ENCODE results near the gene AK8. TPM values are rescaled to one million over a fixed set of nuclear protein-coding genes. Genes with fewer than 3 reads are reported as not detected.

The AK8 gene
- polyA plus RNA-seq, 3 donors = 0.08 TPM; not detected in 2

DNA sequence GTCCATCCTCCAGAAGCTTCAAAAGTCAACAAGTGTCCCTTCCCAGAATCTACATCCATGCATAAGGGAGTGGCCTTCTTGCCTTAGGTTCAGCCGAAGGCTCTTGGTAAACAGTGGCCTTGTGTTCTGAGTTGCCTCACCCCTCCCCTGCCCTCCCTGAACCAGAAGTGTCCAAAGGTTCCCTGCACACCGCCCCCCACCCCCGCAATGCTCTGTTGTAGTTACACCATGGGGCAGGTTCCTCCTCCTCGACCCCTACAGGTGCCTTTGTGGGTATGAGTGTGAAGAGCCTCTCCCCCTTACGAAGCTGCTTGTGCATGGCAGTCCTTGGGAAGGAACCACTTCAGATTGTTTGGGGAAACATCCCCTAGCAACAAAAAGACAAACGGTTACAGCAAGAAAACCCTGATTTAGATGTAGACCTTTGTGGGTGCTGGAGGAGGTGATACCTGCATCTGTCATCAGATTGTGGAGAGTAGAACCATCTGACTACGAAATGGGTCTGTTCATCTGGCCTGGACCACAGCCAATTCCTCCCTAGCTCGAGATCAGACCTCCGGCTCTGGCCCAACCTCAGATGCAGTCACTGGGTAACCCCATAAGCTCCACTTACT lies 7.7 kb upstream of the AK8 start:
- H3K9me3 ChIP-seq (replicated peaks in 1 of 2; ENCODE audit: control insufficient read depth in 1 of 2, insufficient read depth in 1 of 2, low read length in 2 of 2) = no peaks in the 10 kb centered on the region
- TF ChIP-seq, protein P1, sequence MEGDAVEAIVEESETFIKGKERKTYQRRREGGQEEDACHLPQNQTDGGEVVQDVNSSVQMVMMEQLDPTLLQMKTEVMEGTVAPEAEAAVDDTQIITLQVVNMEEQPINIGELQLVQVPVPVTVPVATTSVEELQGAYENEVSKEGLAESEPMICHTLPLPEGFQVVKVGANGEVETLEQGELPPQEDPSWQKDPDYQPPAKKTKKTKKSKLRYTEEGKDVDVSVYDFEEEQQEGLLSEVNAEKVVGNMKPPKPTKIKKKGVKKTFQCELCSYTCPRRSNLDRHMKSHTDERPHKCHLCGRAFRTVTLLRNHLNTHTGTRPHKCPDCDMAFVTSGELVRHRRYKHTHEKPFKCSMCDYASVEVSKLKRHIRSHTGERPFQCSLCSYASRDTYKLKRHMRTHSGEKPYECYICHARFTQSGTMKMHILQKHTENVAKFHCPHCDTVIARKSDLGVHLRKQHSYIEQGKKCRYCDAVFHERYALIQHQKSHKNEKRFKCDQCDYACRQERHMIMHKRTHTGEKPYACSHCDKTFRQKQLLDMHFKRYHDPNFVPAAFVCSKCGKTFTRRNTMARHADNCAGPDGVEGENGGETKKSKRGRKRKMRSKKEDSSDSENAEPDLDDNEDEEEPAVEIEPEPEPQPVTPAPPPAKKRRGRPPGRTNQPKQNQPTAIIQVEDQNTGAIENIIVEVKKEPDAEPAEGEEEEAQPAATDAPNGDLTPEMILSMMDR (IDR thresholded peaks at IDR 0.05) = no peak
- Mint-ChIP-seq H3K4me1 (peaks cover 6% of the 10 kb centered on the region), H3K27ac (no peak overlapping the region), H3K36me3 (no peaks in the 10 kb centered on the region), H3K27me3 (ENCODE audit: low read depth in 3 of 3) (peaks cover 7 to 10% (median 8%) of the 10 kb centered on the region in 3 donors), H3K4me3 (no peak overlapping the region), H3K9me3 (peaks cover 0 to 8% (median 5%) of the 10 kb centered on the region in 7 donors)
- H3K36me3 ChIP-seq (replicated peaks in 1 of 2; ENCODE audit: control insufficient read depth in 1 of 2, insufficient read depth in 2 of 2, low read length in 2 of 2) = no peaks in the 10 kb centered on the region
- no peak overlapping the region for H3K4me3 ChIP-seq (replicated peaks in 1 of 3; ENCODE audit: low read depth in 2 of 3, low read length in 3 of 3)
- no peak overlapping the region for H3K4me2 ChIP-seq (replicated peaks; ENCODE audit: extremely low read depth, low read length, poor library complexity, severe bottlenecking)
- H3K27me3 ChIP-seq (ENCODE audit: control insufficient read depth in 2 of 2, insufficient read depth in 2 of 2, low read length in 2 of 2) = no peaks in the 10 kb centered on the region
- DNase-seq = no peak
- H3K27ac ChIP-seq (ENCODE audit: low read depth in 1 of 2, low read length in 2 of 2) = no peak overlapping the region
- no peak overlapping the region for H2AFZ ChIP-seq (ENCODE audit: insufficient read depth, low read depth, low read length, poor library complexity, severe bottlenecking)
- 56% methylated on average over 4 of the region's 9 CpGs for WGBS (ENCODE audit: insufficient coverage)
- intact Hi-C loops (cut with micrococcal nuclease) = no loop called here
- peaks cover 5 to 7% of the 10 kb centered on the region in 2 donors for H3K4me1 ChIP-seq (ENCODE audit: control insufficient read depth in 1 of 2, insufficient read depth in 2 of 2, low read length in 2 of 2)
- H3K9ac ChIP-seq (ENCODE audit: insufficient read depth, low read length, poor library complexity, severe bottlenecking) = no peak overlapping the region
- no peaks in the 10 kb centered on the region for H3K79me2 ChIP-seq (ENCODE audit: insufficient read depth, low read length)
- H4K20me1 ChIP-seq (ENCODE audit: insufficient read depth, low read length) = no peaks in the 10 kb centered on the region

- peaks cover 0 to 4% (median 2%) of the 10 kb centered on the region in 7 donors for H3K9me3 Mint-ChIP-seq
- DNase-seq = no peak
- Histone ChIP-seq H3K27me3 (ENCODE audit: control insufficient read depth in 2 of 2, insufficient read depth in 2 of 2, low read length in 2 of 2) (no peaks in the 10 kb centered on the region), H3K36me3 (replicated peaks in 1 of 2; ENCODE audit: control insufficient read depth in 1 of 2, insufficient read depth in 2 of 2, low read length in 2 of 2) (no peaks in the 10 kb centered on the region), H3K4me1 (ENCODE audit: control insufficient read depth in 1 of 2, insufficient read depth in 2 of 2, low read length in 2 of 2) (peaks cover 9 to 13% of the 10 kb centered on the region in 2 donors), H2AFZ (ENCODE audit: insufficient read depth, low read depth, low read length, poor library complexity, severe bottlenecking) (no peak overlapping the region), H3K9me3 (replicated peaks in 1 of 2; ENCODE audit: control insufficient read depth in 1 of 2, insufficient read depth in 1 of 2, low read length in 2 of 2) (no peaks in the 10 kb centered on the region), H3K4me3 (replicated peaks in 1 of 3; ENCODE audit: low read depth in 2 of 3, low read length in 3 of 3) (no peak overlapping the region), H3K4me2 (replicated peaks; ENCODE audit: extremely low read depth, low read length, poor library complexity, severe bottlenecking) (no peak overlapping the region), H3K79me2 (ENCODE audit: insufficient read depth, low read length) (no peaks in the 10 kb centered on the region), H3K9ac (ENCODE audit: insufficient read depth, low read length, poor library complexity, severe bottlenecking) (no peak overlapping the region), H3K27ac (ENCODE audit: low read depth in 1 of 2, low read length in 2 of 2) (no peak overlapping the region), H4K20me1 (ENCODE audit: insufficient read depth, low read length) (no peaks in the 10 kb centered on the region)
- peaks cover 3 to 8% (median 7%) of the 10 kb centered on the region in 3 donors for H3K27me3 Mint-ChIP-seq (ENCODE audit: low read depth in 3 of 3)
- H3K36me3 Mint-ChIP-seq = no peaks in the 10 kb centered on the region
- H3K4me1 Mint-ChIP-seq = peaks cover 12% of the 10 kb centered on the region
- WGBS (ENCODE audit: insufficient coverage) = 97% methylated on average over 16 of the region's 27 CpGs
- H3K4me3 Mint-ChIP-seq = no peak overlapping the region
- H3K27ac Mint-ChIP-seq = no peak overlapping the region
- TF ChIP-seq, protein P1 (IDR thresholded peaks at IDR 0.05) = no peak
- intact Hi-C loops (cut with micrococcal nuclease) = no loop called here
Measured at GRCh38 chr9:132883349-132884294, 5.5 kb upstream of the AK8 start.
